Neural cell (in vitro differentiated cells): Measurements from ENCODE around the gene DPP7. TPM values are rescaled to one million over a fixed set of nuclear protein-coding genes. Genes with fewer than 3 reads are reported as not detected.

ENCODE experiments used
- H2AFZ ChIP-seq: fragments of 200-600, 300-800 bp; sonication (generic), shearing (Covaris generic); 2 replicates; pipeline ENCODE4 v1.6.0; 2014; ENCODE audit warnings: low read depth, mild to moderate bottlenecking, antibody characterized with exemption, low read length, moderate library complexity
- H3F3A ChIP-seq: fragments of 200-600 bp; shearing (Covaris generic); 2 replicates; pipeline ENCODE4 v1.6.1; 2016; ENCODE audit warnings: mild to moderate bottlenecking, moderate library complexity, mixed read lengths, antibody characterized with exemption, low read length; ENCODE audit not compliant: insufficient read depth, poor library complexity, severe bottlenecking
- H3K27ac ChIP-seq: fragments of 200-600, 300-800 bp; sonication (generic), shearing (Covaris generic); 2 replicates; pipeline ENCODE4 v1.5.1; 2014; ENCODE audit warnings: mild to moderate bottlenecking, low read length, moderate library complexity
- H3K27me3 ChIP-seq: fragments of 300-800, 200-600 bp; sonication (generic), shearing (Covaris generic); 2 replicates; pipeline ENCODE4 v1.6.0; 2014; ENCODE audit warnings: mild to moderate bottlenecking, low read depth, low read length, moderate library complexity; ENCODE audit not compliant: insufficient read depth
- H3K36me3 ChIP-seq: fragments of 300-800, 200-600 bp; sonication (generic), shearing (Covaris generic); 2 replicates; pipeline ENCODE4 v1.5.1; 2014; ENCODE audit warnings: mild to moderate bottlenecking, antibody characterized with exemption, low read length, moderate library complexity; ENCODE audit not compliant: insufficient read depth
- H3K4me2 ChIP-seq: fragments of 300-800, 200-600 bp; sonication (generic), shearing (Covaris generic); 2 replicates; pipeline ENCODE4 v1.6.0; 2014; ENCODE audit warnings: mild to moderate bottlenecking, low read length
- H3K4me3 ChIP-seq: fragments of 300-800, 200-600 bp; sonication (generic), shearing (Covaris generic); 2 replicates; pipeline ENCODE4 v1.5.1; 2014; ENCODE audit warnings: mild to moderate bottlenecking, low read length, moderate library complexity
- H3K79me2 ChIP-seq: fragments of 200-600 bp; shearing (Covaris generic); replicated peaks from 2 replicates; pipeline ENCODE4 v1.6.0; 2014; ENCODE audit warnings: mild to moderate bottlenecking, low read length, moderate library complexity; ENCODE audit not compliant: insufficient read depth
- H3K9ac ChIP-seq: fragments of 300-800, 200-600 bp; sonication (generic), shearing (Covaris generic); 2 replicates; pipeline ENCODE4 v1.6.1; 2016; ENCODE audit warnings: mild to moderate bottlenecking, low read length, mixed read lengths
- H3K9me2 ChIP-seq: fragments of 200-600 bp; shearing (Covaris generic); 2 replicates; pipeline ENCODE4 v1.6.1; 2016; ENCODE audit warnings: mild to moderate bottlenecking, low read length, mixed read lengths; ENCODE audit not compliant: insufficient read depth
- H3K9me3 ChIP-seq: fragments of 200-600, 300-800 bp; sonication (generic), shearing (Covaris generic); 2 replicates; pipeline ENCODE4 v1.6.1; 2016; ENCODE audit warnings: mild to moderate bottlenecking, mixed run types, low read length, moderate library complexity, mixed read lengths
- H4K20me1 ChIP-seq: fragments of 200-600 bp; shearing (Covaris generic); 2 replicates; pipeline ENCODE4 v1.6.1; 2016; ENCODE audit warnings: mild to moderate bottlenecking, mixed run types; ENCODE audit not compliant: insufficient read depth
- EP300 ChIP-seq: fragments of 450-650 bp; conservative IDR thresholded peaks from 2 replicates; pipeline ENCODE4 v1.6.1; 2014; ENCODE audit warnings: antibody characterized with exemption, mild to moderate bottlenecking, moderate library complexity; ENCODE audit not compliant: poor library complexity, severe bottlenecking
- EZH2 ChIP-seq: fragments of 200-600, 300-800 bp; shearing (Covaris generic), sonication (generic); IDR thresholded peaks from 2 replicates; pipeline ENCODE4 v1.6.1; 2014; ENCODE audit warnings: antibody characterized with exemption, low read length, borderline replicate concordance, mild to moderate bottlenecking; ENCODE audit not compliant: insufficient read depth, poor library complexity, severe bottlenecking
- MXI1 ChIP-seq: fragments of 450-650 bp; conservative IDR thresholded peaks from 2 replicates; pipeline ENCODE4 v1.6.1; 2014; ENCODE audit warnings: antibody characterized with exemption, mild to moderate bottlenecking; ENCODE audit not compliant: poor library complexity, severe bottlenecking
- POLR2AphosphoS5 ChIP-seq: IDR thresholded peaks from 2 replicates; pipeline ENCODE4 v1.6.1; 2012
- RAD21 ChIP-seq: fragments of 450-650 bp; conservative IDR thresholded peaks from 2 replicates; pipeline ENCODE4 v1.6.1; 2014; ENCODE audit warnings: antibody characterized with exemption, mild to moderate bottlenecking, moderate library complexity
- SMC3 ChIP-seq: fragments of 450-650 bp; conservative IDR thresholded peaks from 2 replicates; pipeline ENCODE4 v1.6.1; 2014; ENCODE audit warnings: antibody characterized with exemption, mild to moderate bottlenecking, moderate library complexity; ENCODE audit not compliant: poor library complexity
- TAF1 ChIP-seq: IDR thresholded peaks from 2 replicates; pipeline ENCODE4 v1.6.1; 2012; ENCODE audit warnings: low read depth
- polyA plus RNA-seq: library from polyadenylated mRNA; depleted of rRNA; stranded (reverse); fragments of >200 nt; gene quantifications from 2 replicates; pipeline ENCODE4 v1.2.3, GENCODE V29; 2014
- TF ChIP-seq, protein P1 (sequence below): fragments of 450-650 bp; IDR thresholded peaks from 2 replicates; pipeline ENCODE4 v1.5.1; 2014; ENCODE audit warnings: antibody characterized with exemption, mild to moderate bottlenecking, moderate library complexity; ENCODE audit not compliant: poor library complexity, severe bottlenecking
- TF ChIP-seq, protein P2 (sequence below): IDR thresholded peaks from 2 replicates; pipeline ENCODE4 v1.6.1; 2012; ENCODE audit warnings: borderline replicate concordance

Gene DPP7
- polyA plus RNA-seq, 1 donor from 2014 or later: 23.3 TPM

DNA sequence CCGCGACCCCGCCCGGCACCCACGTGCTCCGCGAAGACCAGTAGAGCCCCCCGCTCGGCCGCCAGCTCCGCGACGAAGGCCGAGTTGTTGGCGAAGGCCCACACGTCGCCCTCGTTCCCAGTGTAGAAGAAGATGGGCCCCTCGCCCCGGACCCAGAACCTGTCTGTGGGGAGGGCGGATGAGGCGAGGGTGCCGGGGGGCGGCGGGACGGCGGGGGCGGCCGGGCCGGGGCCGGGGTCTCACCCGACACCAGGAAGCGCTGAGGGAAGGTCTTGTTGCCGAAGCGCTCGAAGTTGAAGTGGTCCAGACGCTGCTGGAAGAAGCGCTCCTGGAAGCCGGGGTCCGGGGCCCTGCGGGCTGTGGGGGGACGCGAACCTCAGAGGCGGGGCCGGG is 317 bp downstream of the DPP7 start:
- no peak for TF ChIP-seq POLR2AphosphoS5
- TF ChIP-seq, protein P1, sequence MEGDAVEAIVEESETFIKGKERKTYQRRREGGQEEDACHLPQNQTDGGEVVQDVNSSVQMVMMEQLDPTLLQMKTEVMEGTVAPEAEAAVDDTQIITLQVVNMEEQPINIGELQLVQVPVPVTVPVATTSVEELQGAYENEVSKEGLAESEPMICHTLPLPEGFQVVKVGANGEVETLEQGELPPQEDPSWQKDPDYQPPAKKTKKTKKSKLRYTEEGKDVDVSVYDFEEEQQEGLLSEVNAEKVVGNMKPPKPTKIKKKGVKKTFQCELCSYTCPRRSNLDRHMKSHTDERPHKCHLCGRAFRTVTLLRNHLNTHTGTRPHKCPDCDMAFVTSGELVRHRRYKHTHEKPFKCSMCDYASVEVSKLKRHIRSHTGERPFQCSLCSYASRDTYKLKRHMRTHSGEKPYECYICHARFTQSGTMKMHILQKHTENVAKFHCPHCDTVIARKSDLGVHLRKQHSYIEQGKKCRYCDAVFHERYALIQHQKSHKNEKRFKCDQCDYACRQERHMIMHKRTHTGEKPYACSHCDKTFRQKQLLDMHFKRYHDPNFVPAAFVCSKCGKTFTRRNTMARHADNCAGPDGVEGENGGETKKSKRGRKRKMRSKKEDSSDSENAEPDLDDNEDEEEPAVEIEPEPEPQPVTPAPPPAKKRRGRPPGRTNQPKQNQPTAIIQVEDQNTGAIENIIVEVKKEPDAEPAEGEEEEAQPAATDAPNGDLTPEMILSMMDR: no peak
- TF ChIP-seq MXI1: no peak
- TF ChIP-seq, protein P2, sequence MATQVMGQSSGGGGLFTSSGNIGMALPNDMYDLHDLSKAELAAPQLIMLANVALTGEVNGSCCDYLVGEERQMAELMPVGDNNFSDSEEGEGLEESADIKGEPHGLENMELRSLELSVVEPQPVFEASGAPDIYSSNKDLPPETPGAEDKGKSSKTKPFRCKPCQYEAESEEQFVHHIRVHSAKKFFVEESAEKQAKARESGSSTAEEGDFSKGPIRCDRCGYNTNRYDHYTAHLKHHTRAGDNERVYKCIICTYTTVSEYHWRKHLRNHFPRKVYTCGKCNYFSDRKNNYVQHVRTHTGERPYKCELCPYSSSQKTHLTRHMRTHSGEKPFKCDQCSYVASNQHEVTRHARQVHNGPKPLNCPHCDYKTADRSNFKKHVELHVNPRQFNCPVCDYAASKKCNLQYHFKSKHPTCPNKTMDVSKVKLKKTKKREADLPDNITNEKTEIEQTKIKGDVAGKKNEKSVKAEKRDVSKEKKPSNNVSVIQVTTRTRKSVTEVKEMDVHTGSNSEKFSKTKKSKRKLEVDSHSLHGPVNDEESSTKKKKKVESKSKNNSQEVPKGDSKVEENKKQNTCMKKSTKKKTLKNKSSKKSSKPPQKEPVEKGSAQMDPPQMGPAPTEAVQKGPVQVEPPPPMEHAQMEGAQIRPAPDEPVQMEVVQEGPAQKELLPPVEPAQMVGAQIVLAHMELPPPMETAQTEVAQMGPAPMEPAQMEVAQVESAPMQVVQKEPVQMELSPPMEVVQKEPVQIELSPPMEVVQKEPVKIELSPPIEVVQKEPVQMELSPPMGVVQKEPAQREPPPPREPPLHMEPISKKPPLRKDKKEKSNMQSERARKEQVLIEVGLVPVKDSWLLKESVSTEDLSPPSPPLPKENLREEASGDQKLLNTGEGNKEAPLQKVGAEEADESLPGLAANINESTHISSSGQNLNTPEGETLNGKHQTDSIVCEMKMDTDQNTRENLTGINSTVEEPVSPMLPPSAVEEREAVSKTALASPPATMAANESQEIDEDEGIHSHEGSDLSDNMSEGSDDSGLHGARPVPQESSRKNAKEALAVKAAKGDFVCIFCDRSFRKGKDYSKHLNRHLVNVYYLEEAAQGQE: no peak
- no peak for TF ChIP-seq RAD21
- TF ChIP-seq SMC3: no peak
- no peak for TF ChIP-seq TAF1
- TF ChIP-seq EZH2: no peak
- TF ChIP-seq EP300: no peak
- Histone ChIP-seq H4K20me1 (no peaks in the 10 kb centered on the region), H3K9ac (no peak overlapping the region), H3K4me2 (no peak overlapping the region), H3K79me2 (no peaks in the 10 kb centered on the region), H2AFZ (no peak overlapping the region), H3K9me3 (no peaks in the 10 kb centered on the region), H3K27ac (no peak overlapping the region), H3K27me3 (peaks cover 10% of the 10 kb centered on the region), H3K9me2 (no peaks in the 10 kb centered on the region), H3F3A (no peaks in the 10 kb centered on the region), H3K4me3 (peak overlapping the region; percentile 43), H3K36me3 (no peaks in the 10 kb centered on the region)

DNA sequence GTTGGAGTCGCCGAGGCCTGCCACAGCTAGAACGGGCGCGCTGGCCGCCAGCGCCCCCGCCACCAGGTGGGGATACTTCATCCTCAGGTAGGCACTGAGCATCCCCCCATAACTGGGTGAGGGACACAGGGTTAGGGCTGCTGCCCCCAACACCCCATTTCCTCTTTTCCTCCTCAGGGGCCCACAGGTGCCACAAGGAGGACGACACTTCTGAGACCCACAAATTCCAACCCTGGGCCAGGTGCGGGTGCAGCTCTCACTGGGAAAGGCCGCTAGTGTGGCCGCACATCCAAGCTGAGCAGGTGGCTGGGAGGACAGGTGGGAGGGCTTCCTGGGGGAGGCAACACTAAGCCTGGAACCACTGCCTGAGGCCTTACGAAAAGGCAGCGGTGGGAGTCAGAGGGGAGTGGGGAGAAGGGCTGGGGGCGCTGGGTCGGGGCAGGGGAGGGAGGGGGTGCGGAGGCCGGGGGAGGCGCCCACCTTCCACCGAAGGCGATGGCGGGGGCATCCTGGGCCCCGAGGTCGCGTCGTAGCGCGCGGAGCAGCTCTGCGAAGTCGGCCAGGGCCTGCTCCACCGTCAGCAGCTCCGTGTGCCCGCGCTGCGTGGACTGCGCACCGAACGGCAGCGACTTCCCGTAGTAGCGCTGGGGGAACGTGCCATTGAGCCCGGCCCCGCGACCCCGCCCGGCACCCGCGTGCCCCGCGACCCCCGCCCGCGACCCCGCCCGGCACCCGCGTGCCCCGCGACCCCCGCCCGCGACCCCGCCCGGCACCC is 961 bp downstream of the DPP7 start:
- H3K9me2 ChIP-seq: no peaks in the 10 kb centered on the region
- H3F3A ChIP-seq: no peaks in the 10 kb centered on the region
- peaks cover 10% of the 10 kb centered on the region for H3K27me3 ChIP-seq
- TF ChIP-seq, protein P1: no peak
- no peak for TF ChIP-seq TAF1
- no peak for TF ChIP-seq EP300
- no peaks in the 10 kb centered on the region for H4K20me1 ChIP-seq
- H3K4me3 ChIP-seq: no peak overlapping the region
- H3K9ac ChIP-seq: no peak overlapping the region
- no peaks in the 10 kb centered on the region for H3K79me2 ChIP-seq
- no peaks in the 10 kb centered on the region for H3K9me3 ChIP-seq
- no peak overlapping the region for H2AFZ ChIP-seq
- no peaks in the 10 kb centered on the region for H3K36me3 ChIP-seq
- H3K27ac ChIP-seq: no peak overlapping the region
- H3K4me2 ChIP-seq: no peak overlapping the region
